ENCODE data around the gene RAB3C.

Gene RAB3C

DNA sequence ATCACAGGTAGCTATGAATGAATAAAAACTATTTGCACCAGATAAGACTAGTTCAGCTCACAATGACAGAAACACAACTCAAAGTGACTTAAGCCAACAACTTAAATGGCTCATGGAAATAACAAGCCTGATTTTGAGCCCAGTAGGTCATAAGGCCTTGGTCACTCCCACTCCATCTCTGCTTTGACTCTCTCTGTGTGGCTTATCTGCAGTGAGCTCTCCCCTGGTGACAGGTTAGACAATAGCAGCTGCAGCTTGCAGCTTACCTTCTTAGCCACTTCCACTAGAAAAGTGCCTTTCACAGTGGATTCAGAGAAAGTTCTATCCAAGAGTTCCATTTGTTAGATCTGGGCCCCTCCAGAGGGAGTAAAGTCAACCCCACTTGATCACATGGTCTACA lies 315.7 kb downstream of the RAB3C start:
- ATAC-seq (replicated peaks) (no peak), DNase-seq (no peak)
- Mint-ChIP-seq H3K9me3 (no peaks in the 10 kb centered on the region), H3K27ac (no peak overlapping the region), H3K27me3 (peaks cover 4 to 5% of the 10 kb centered on the region in 2 donors), H3K4me3 (no peak overlapping the region), H3K36me3 (no peaks in the 10 kb centered on the region), H3K4me1 (no peaks in the 10 kb centered on the region)

DNA sequence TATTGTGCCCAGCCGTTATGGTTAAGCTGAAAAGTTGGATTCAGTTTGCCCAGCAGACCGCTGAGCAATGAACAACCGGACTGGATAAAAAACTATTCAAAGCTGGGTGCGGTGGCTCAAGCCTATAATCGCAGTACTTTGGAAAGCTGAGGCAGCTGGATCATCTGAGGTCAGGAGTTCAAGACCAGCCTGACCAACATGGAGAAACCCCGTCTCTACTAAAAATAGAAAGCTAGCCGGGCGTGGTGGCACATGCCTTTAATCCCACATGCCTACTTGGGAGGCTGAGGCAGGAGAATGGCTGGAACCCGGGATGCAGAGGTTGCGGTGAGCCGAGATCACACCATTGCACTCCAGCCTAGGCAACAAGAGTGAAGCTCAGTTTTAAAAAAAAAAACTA lies 318.4 kb downstream of the RAB3C start:
- Mint-ChIP-seq H3K27me3 (peaks cover 12 to 13% of the 10 kb centered on the region in 2 donors), H3K4me3 (no peak overlapping the region), H3K9me3 (peaks cover 0 to 4% of the 10 kb centered on the region in 2 donors), H3K36me3 (no peaks in the 10 kb centered on the region), H3K4me1 (no peaks in the 10 kb centered on the region), H3K27ac (no peak overlapping the region)
- DNase-seq (no peak), ATAC-seq (replicated peaks) (no peak)

DNA sequence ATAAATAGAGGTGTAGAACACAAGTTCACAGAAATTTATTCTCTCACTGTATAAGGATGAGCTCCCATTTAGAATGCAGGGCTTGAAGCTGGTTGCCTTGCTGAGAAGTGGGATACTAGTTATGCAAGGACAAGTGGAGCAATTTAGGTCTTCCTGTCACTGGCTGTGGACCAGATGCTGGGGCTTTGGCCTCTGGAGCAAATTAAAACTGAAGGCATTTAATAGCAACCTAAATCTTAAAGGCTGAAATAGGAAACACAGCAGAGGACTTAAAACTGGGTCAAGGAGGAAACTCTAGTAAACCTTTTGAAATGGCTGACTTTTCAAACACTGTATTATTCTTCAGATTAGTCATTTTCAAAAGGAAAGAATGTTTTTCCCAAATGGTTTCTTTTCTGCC lies 319.4 kb downstream of the RAB3C start:
- Mint-ChIP-seq H3K27ac (no peak overlapping the region), H3K27me3 (peaks cover 13 to 19% of the 10 kb centered on the region in 2 donors), H3K9me3 (peaks cover 0 to 4% of the 10 kb centered on the region in 2 donors), H3K4me1 (no peaks in the 10 kb centered on the region), H3K4me3 (no peak overlapping the region), H3K36me3 (no peaks in the 10 kb centered on the region)
- ATAC-seq (replicated peaks) (no peak), DNase-seq (no peak)

DNA sequence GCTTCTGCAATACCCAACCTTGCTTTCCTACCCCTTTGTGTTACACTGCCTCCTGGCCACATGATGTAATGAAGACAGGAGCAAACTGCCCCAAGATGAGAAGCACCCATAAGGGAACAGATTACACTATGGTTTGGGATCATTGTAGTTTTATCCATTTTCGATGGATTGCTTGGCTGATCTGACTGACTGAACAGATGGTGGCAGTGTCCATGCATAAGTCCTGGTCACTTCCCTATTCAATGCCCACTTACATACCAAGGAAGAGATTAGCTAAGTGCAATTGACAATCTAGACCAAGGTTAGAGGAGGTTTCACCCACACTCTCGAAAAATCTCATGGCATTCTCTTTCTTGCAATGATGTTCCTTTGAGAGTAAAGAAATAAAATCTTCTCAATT lies 319.9 kb downstream of the RAB3C start:
- H3K27ac Mint-ChIP-seq: no peak overlapping the region
- H3K4me1 Mint-ChIP-seq: no peaks in the 10 kb centered on the region
- DNase-seq (no peak), ATAC-seq (replicated peaks) (no peak)
- H3K9me3 Mint-ChIP-seq: peaks cover 0 to 4% of the 10 kb centered on the region in 2 donors
- H3K27me3 Mint-ChIP-seq: peaks cover 13 to 21% of the 10 kb centered on the region in 2 donors
- H3K36me3 Mint-ChIP-seq: no peaks in the 10 kb centered on the region
- no peak overlapping the region for H3K4me3 Mint-ChIP-seq

DNA sequence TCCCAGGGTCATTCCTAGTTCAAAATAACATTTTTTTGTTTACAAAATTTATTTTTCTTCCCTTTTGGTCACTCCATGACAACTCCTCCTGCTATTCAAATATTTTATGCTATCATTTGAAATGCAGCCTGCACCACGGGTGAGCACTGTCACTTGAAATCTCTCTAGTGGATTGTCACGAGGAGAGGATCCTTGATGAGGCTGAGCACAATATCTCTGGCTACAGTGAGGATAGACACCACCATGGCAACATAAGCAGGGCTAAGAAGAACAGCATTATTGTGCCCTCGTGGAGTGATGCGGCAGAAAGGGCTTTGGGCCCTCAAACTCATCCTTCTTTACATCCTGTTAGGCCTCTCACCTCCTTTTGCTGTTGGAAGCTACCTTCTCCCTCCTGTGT lies 321.9 kb downstream of the RAB3C start:
- Mint-ChIP-seq H3K9me3 (peaks cover 0 to 4% of the 10 kb centered on the region in 2 donors), H3K27me3 (peaks cover 13 to 21% of the 10 kb centered on the region in 2 donors), H3K27ac (no peak overlapping the region), H3K36me3 (no peaks in the 10 kb centered on the region), H3K4me3 (no peak overlapping the region), H3K4me1 (no peaks in the 10 kb centered on the region)
- DNase-seq (no peak), ATAC-seq (replicated peaks) (no peak)

DNA sequence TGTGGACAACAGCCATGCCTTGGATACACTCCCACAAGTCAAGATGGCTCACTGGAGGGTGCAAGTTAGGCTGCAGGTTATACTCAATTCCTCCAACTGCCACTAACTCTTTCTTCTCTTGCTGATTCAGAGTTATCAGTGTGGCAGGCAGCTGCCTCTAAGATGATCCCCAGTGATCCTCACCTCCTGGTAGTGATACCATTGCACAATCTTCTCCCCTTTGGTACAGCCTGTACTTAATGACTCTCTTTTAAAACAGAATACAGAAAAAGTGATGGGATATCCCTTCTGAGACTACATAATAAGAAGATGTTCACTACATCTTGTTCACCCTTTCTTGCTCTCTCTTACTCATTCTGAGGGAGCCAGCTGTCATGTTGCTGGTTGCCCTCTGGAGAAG lies 323.1 kb downstream of the RAB3C start:
- no peak overlapping the region for H3K27ac Mint-ChIP-seq
- H3K36me3 Mint-ChIP-seq: no peaks in the 10 kb centered on the region
- no peaks in the 10 kb centered on the region for H3K4me1 Mint-ChIP-seq
- DNase-seq: no peak
- peaks cover 11 to 21% of the 10 kb centered on the region in 2 donors for H3K27me3 Mint-ChIP-seq
- no peak overlapping the region for H3K4me3 Mint-ChIP-seq
- no peak for ATAC-seq (replicated peaks)
- peaks cover 5 to 7% of the 10 kb centered on the region in 2 donors for H3K9me3 Mint-ChIP-seq

All from stimulated activated naive B cell treated with anti-CD40 and anti-IgM and Interleukin-4, amounts not matched to agents 10 μg/mL and 1 μg/mL and 100 μg/mL, for 72 hours (primary cell).